H9 (cell line): ENCODE data around the gene GSAP. TPM values are rescaled to one million over a fixed set of nuclear protein-coding genes. Genes with fewer than 3 reads are reported as not detected.

Experiments used
- DNase-seq: peaks from one replicate; pipeline ENCODE4 v3.0.0-alpha.2; 2017
- H2AFZ ChIP-seq: one replicate; pipeline ENCODE4 v1.6.1; 2013; ENCODE audit warnings: mild to moderate bottlenecking, low read length, control low read depth, moderate library complexity
- H2AK5ac ChIP-seq: 2 replicates; pipeline ENCODE4 v1.6.1; 2013; ENCODE audit warnings: low read length, control low read depth, mixed read lengths; ENCODE audit not compliant: insufficient read length
- H2BK120ac ChIP-seq: one replicate; pipeline ENCODE4 v1.6.1; 2013; ENCODE audit warnings: low read depth, mild to moderate bottlenecking, low read length, control low read depth, inconsistent platforms; ENCODE audit not compliant: poor library complexity, severe bottlenecking
- H2BK12ac ChIP-seq: 2 replicates; pipeline ENCODE4 v1.6.1; 2013; ENCODE audit warnings: low read length, control low read depth, mixed read lengths, low read depth; ENCODE audit not compliant: insufficient read length
- H2BK15ac ChIP-seq: 2 replicates; pipeline ENCODE4 v1.6.1; 2013; ENCODE audit warnings: low read depth, low read length, control low read depth
- H2BK20ac ChIP-seq: one replicate; pipeline ENCODE4 v1.6.1; 2013; ENCODE audit warnings: low read depth, mild to moderate bottlenecking, low read length, control low read depth, inconsistent platforms; ENCODE audit not compliant: poor library complexity, severe bottlenecking
- H2BK5ac ChIP-seq: 2 replicates; pipeline ENCODE4 v1.6.1; 2013; ENCODE audit warnings: low read length, control low read depth, mixed read lengths; ENCODE audit not compliant: insufficient read length
- H3K14ac ChIP-seq: 2 replicates; pipeline ENCODE4 v1.6.1; 2013; ENCODE audit warnings: low read length, control low read depth; ENCODE audit not compliant: insufficient read depth
- H3K18ac ChIP-seq: 2 replicates; pipeline ENCODE4 v1.6.1; 2013; ENCODE audit warnings: low read depth, mild to moderate bottlenecking, mixed read lengths, low read length, control low read depth; ENCODE audit not compliant: insufficient read length
- H3K23ac ChIP-seq: 2 replicates; pipeline ENCODE4 v1.6.1; 2013; ENCODE audit warnings: low read length, control low read depth, mixed read lengths, low read depth; ENCODE audit not compliant: insufficient read length
- H3K23me2 ChIP-seq: 2 replicates; pipeline ENCODE4 v1.6.1; 2013; ENCODE audit warnings: low read depth, mild to moderate bottlenecking, mixed read lengths, low read length, control low read depth; ENCODE audit not compliant: insufficient read length, poor library complexity, severe bottlenecking
- H3K27ac ChIP-seq: 2 replicates; pipeline ENCODE4 v1.5.1; 2013; ENCODE audit warnings: low read length, control low read depth, mixed read lengths, low read depth; ENCODE audit not compliant: insufficient read length
- H3K27me3 ChIP-seq: 2 replicates; pipeline ENCODE4 v1.6.1; 2013; ENCODE audit warnings: low read length, control low read depth, inconsistent platforms; ENCODE audit not compliant: insufficient read depth
- H3K4ac ChIP-seq: 2 replicates; pipeline ENCODE4 v1.6.1; 2013; ENCODE audit warnings: low read depth, mild to moderate bottlenecking, control low read depth, inconsistent platforms, low read length, moderate library complexity
- H3K4me1 ChIP-seq: 2 replicates; pipeline ENCODE4 v1.6.1; 2013; ENCODE audit warnings: low read length, control low read depth, inconsistent platforms; ENCODE audit not compliant: insufficient read depth
- H3K4me2 ChIP-seq: 2 replicates; pipeline ENCODE4 v1.6.1; 2013; ENCODE audit warnings: low read length, control low read depth, mixed read lengths; ENCODE audit not compliant: insufficient read length, insufficient read depth
- H3K56ac ChIP-seq: 2 replicates; pipeline ENCODE4 v1.6.1; 2013; ENCODE audit warnings: low read depth, mild to moderate bottlenecking, mixed read lengths, low read length, control low read depth; ENCODE audit not compliant: insufficient read length
- H3K79me1 ChIP-seq: 2 replicates; pipeline ENCODE4 v1.6.1; 2013; ENCODE audit warnings: low read depth, mild to moderate bottlenecking, moderate library complexity, low read length, control low read depth, inconsistent platforms; ENCODE audit not compliant: insufficient read depth, poor library complexity, severe bottlenecking
- H3K79me2 ChIP-seq: 2 replicates; pipeline ENCODE4 v1.6.1; 2013; ENCODE audit warnings: low read length, control low read depth, inconsistent platforms; ENCODE audit not compliant: insufficient read depth
- H3K9ac ChIP-seq: 2 replicates; pipeline ENCODE4 v1.6.1; 2013; ENCODE audit warnings: low read length, control low read depth, mixed read lengths; ENCODE audit not compliant: insufficient read length; ENCODE audit errors: extremely low read depth
- H3K9me3 ChIP-seq: one replicate; pipeline ENCODE4 v1.6.1; 2013; ENCODE audit warnings: low read depth, low read length, inconsistent platforms; ENCODE audit not compliant: control insufficient read depth
- H3T11ph ChIP-seq: one replicate; pipeline ENCODE4 v1.6.1; 2013; ENCODE audit warnings: mild to moderate bottlenecking, low read length, control low read depth, inconsistent platforms
- H4K20me1 ChIP-seq: one replicate; pipeline ENCODE4 v1.6.1; 2013; ENCODE audit not compliant: control insufficient read depth, insufficient read length, insufficient read depth
- H4K5ac ChIP-seq: 2 replicates; pipeline ENCODE4 v1.6.1; 2013; ENCODE audit warnings: low read depth, mild to moderate bottlenecking, mixed read lengths, low read length, control low read depth; ENCODE audit not compliant: insufficient read length
- H4K8ac ChIP-seq: replicated peaks from 2 replicates; pipeline ENCODE4 v1.6.1; 2013; ENCODE audit warnings: low read length, control low read depth, mixed read lengths, low read depth; ENCODE audit not compliant: insufficient read length
- H4K91ac ChIP-seq: 2 replicates; pipeline ENCODE4 v1.6.1; 2013; ENCODE audit warnings: low read depth, mild to moderate bottlenecking, moderate library complexity, mixed read lengths, low read length, control low read depth; ENCODE audit not compliant: insufficient read length
- H3K27ac Mint-ChIP-seq, 3 experiments: 2 replicates in 2 of 3; 3 replicates in 1 of 3; pipeline ENCODE4 v1.8.0; 2020 to 2021; ENCODE audit warnings: mixed read lengths in 3 of 3, mild to moderate bottlenecking in 1 of 3, moderate library complexity in 1 of 3
- H3K27me3 Mint-ChIP-seq: 2 replicates; pipeline ENCODE4 v1.8.0; 2021; ENCODE audit warnings: low read depth, mild to moderate bottlenecking, moderate library complexity, mixed read lengths
- H3K36me3 Mint-ChIP-seq, 3 experiments: 2 replicates in 2 of 3; 3 replicates in 1 of 3; pipeline ENCODE4 v1.8.0; 2020 to 2021; ENCODE audit warnings: low read depth in 3 of 3, mixed read lengths in 3 of 3; ENCODE audit not compliant: insufficient read depth in 1 of 3
- H3K4me1 Mint-ChIP-seq, 2 experiments: 2 replicates each; pipeline ENCODE4 v1.8.0; 2020; ENCODE audit warnings: mixed read lengths in 2 of 2
- H3K4me3 Mint-ChIP-seq, 2 experiments: 2 replicates in 1 of 2; 3 replicates in 1 of 2; pipeline ENCODE4 v1.8.0; 2020 to 2021; ENCODE audit warnings: mild to moderate bottlenecking in 2 of 2, mixed read lengths in 2 of 2, moderate library complexity in 1 of 2
- H3K9me3 Mint-ChIP-seq, 2 experiments: 2 replicates in 1 of 2; 3 replicates in 1 of 2; pipeline ENCODE4 v1.8.0; 2020; ENCODE audit warnings: mild to moderate bottlenecking in 2 of 2, mixed read lengths in 2 of 2, moderate library complexity in 1 of 2
- WGBS: extraction: QIAGEN DNeasy Blood & Tissue Kit; methylation state at CpG from one replicate; pipeline ENCODE4 v1.1.7; 2013; ENCODE audit warnings: missing lambda C conversion rate, low lambda C conversion rate, mixed read lengths; ENCODE audit not compliant: insufficient read length; ENCODE audit errors: extremely low coverage; 5-methylcytosine and 5-hydroxymethylcytosine counted together
- total RNA-seq: library from RNA; stranded (reverse); gene quantifications from 2 replicates; pipeline ENCODE4 v1.2.1, GENCODE V29; 2021
- TF ChIP-seq, protein P1 (sequence below): fragments of 200-600 bp; sonication (generic); conservative IDR thresholded peaks from 3 replicates; pipeline ENCODE4 v1.8.0; 2021; ENCODE audit warnings: antibody characterized with exemption, mild to moderate bottlenecking

Gene GSAP
- total RNA-seq, 1 experiment from 2014 or later = 1.9 TPM

DNA sequence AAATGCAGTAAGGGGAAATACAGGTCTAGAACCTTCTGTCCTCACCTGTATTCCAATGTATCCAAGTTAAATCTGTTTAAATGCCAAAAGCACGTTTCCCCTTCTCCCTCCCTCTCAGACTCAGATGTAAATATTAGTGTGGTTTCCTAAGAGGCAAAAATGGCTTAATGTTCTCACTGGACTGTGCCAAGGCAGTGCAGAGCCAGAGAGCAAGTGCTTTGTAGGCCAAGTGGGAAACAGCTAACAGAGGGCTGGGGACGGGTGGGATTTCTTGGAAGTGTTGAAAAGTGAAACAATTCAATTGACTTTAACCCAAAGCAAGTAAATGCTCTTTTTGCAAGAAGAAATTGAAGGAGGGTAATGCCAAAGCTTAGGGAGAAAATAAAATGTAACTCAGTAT lies 103.1 kb downstream of the GSAP start:
- Histone ChIP-seq H3K4me1 (no peaks in the 10 kb centered on the region; the same call in 1 of the 2 replicates), H2BK15ac (no peak overlapping the region), H3K18ac (no peak overlapping the region), H3K4me2 (no peak overlapping the region), H3K27ac (no peak overlapping the region), H4K20me1 (no peaks in the 10 kb centered on the region), H4K91ac (no peak overlapping the region), H2AFZ (no peak overlapping the region), H3K23me2 (no peaks in the 10 kb centered on the region), H2BK120ac (no peak overlapping the region), H4K8ac (no peak overlapping the region), H2BK20ac (no peak overlapping the region), H3K9ac (no peak overlapping the region), H3T11ph (no peak overlapping the region), H3K4ac (no peak overlapping the region), H4K5ac (no peak overlapping the region), H3K9me3 (no peaks in the 10 kb centered on the region), H2BK12ac (no peak overlapping the region), H3K56ac (no peak overlapping the region), H2AK5ac (no peak overlapping the region), H3K23ac (no peak overlapping the region), H3K27me3 (no peaks in the 10 kb centered on the region), H3K79me1 (no peaks in the 10 kb centered on the region), H2BK5ac (no peak overlapping the region), H3K14ac (no peak overlapping the region), H3K79me2 (no peaks in the 10 kb centered on the region)
- WGBS = no CpG with 5 or more reads among the region's 2 CpGs
- Mint-ChIP-seq H3K4me3 (no peak overlapping the region), H3K36me3 (no peaks in the 10 kb centered on the region), H3K27ac (no peak overlapping the region), H3K4me1 (peaks cover 10 to 14% of the 10 kb centered on the region in 2 experiments), H3K9me3 (no peaks in the 10 kb centered on the region), H3K27me3 (no peaks in the 10 kb centered on the region; the same call in 1 of the 2 replicates)
- TF ChIP-seq, protein P1, sequence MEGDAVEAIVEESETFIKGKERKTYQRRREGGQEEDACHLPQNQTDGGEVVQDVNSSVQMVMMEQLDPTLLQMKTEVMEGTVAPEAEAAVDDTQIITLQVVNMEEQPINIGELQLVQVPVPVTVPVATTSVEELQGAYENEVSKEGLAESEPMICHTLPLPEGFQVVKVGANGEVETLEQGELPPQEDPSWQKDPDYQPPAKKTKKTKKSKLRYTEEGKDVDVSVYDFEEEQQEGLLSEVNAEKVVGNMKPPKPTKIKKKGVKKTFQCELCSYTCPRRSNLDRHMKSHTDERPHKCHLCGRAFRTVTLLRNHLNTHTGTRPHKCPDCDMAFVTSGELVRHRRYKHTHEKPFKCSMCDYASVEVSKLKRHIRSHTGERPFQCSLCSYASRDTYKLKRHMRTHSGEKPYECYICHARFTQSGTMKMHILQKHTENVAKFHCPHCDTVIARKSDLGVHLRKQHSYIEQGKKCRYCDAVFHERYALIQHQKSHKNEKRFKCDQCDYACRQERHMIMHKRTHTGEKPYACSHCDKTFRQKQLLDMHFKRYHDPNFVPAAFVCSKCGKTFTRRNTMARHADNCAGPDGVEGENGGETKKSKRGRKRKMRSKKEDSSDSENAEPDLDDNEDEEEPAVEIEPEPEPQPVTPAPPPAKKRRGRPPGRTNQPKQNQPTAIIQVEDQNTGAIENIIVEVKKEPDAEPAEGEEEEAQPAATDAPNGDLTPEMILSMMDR = no peak
- no peak for DNase-seq
